GM12865 (cell line): ENCODE measurements around the gene RNF169.
"Not testable (repeated sequence)": the region's sequence is repeated elsewhere in the genome, so short reads cannot be mapped to it uniquely, and the experiment has no call there.

Source experiments
- DNase-seq: peaks from one replicate; pipeline ENCODE4 v3.0.0; 2010; ENCODE audit warnings: low read depth
- H3K4me3 ChIP-seq: 2 replicates; pipeline ENCODE4 v1.5.1; 2011; ENCODE audit warnings: mild to moderate bottlenecking, low read depth, low read length, control low read depth
- TF ChIP-seq, protein P1 (sequence below): IDR thresholded peaks from 2 replicates; pipeline ENCODE4 v1.5.1; 2011; ENCODE audit warnings: low read length, control low read depth, low read depth, inconsistent platforms; ENCODE audit not compliant: insufficient read depth; ENCODE audit errors: missing control alignments

RNF169 gene

DNA sequence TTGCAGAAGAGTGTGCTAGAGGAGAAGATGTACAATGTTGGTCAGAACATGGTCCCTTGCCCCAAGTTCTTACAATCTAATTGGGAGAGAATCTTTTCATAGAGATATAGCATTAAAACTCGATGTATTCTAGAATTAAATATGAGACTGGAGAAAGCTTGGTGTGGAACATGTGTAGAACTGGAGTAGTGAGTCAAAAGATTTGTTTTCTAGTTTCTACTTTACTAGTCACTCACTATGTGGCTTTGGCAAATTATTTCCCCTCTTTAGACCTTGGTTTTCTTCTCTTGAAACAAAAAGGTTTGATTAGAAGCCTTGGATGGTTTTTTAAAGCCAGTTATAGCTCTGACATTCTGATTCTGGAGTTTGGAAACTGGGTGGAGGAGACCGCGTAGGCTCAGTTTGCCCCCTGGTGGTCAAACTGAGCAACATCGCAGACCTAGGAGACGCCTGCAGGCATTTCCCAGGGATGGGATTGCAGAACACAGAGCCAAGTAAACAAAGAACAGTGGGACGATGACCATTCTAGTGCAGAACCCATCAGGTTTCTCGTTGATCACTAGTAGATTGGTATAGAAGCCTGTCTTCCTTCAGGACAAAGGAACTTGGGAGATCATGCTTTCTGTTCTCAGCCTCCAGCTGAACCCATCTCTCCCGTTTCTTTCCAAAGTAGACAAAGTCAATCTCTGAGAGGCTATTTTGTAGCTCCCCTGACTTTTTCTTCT, 8.9 kb upstream of the RNF169 start:
- peak; percentile 57 for DNase-seq

DNA sequence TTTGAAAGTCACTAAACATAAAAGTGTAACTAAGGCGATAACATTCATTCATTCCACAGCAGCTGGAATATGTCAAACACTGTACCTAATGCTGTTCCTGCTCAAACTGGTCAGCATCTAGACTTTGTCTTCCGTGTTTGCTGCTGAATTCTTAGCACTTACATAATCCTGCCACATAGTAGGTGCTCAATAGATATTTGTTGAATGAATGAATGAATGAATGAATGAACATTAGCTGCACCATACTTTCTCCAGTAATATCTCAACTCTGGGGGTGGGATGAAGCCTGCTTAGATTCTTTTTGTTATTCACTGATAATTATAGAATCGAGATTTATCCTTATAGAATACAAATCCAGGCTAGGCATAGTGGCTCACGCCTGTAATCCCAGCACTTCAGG, 6.6 kb upstream of the RNF169 start:
- H3K4me3 ChIP-seq, result no peak overlapping the region
- DNase-seq, result no peak
- TF ChIP-seq, protein P1, sequence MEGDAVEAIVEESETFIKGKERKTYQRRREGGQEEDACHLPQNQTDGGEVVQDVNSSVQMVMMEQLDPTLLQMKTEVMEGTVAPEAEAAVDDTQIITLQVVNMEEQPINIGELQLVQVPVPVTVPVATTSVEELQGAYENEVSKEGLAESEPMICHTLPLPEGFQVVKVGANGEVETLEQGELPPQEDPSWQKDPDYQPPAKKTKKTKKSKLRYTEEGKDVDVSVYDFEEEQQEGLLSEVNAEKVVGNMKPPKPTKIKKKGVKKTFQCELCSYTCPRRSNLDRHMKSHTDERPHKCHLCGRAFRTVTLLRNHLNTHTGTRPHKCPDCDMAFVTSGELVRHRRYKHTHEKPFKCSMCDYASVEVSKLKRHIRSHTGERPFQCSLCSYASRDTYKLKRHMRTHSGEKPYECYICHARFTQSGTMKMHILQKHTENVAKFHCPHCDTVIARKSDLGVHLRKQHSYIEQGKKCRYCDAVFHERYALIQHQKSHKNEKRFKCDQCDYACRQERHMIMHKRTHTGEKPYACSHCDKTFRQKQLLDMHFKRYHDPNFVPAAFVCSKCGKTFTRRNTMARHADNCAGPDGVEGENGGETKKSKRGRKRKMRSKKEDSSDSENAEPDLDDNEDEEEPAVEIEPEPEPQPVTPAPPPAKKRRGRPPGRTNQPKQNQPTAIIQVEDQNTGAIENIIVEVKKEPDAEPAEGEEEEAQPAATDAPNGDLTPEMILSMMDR, result no peak

More for the DNA sequence above, 8.9 kb upstream of the RNF169 start:
- H3K4me3 ChIP-seq, result no peak overlapping the region
- TF ChIP-seq, protein P1, result peak; percentile 89

DNA sequence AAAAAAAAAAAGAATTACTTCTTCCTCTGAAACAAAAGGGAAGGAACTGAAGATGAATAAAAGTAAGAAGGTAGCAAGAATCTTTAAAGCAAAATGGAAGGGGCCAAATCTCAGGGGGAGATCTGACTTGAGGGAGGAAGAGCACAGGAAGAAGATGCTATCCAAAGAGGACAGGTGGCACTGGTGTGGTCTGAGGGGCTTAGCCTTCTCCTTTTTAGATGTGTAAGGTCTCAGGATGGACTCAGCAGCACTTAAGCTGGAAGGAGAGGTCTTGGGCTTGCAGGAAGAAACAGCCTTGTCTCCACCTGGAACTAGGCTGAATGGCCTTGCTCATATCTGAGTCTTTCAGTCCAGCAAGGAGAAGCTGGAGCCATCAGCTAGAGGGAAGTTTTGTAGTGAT, 5.0 kb upstream of the RNF169 start:
- TF ChIP-seq, protein P1, result no peak
- H3K4me3 ChIP-seq, result no peak overlapping the region
- no peak for DNase-seq

DNA sequence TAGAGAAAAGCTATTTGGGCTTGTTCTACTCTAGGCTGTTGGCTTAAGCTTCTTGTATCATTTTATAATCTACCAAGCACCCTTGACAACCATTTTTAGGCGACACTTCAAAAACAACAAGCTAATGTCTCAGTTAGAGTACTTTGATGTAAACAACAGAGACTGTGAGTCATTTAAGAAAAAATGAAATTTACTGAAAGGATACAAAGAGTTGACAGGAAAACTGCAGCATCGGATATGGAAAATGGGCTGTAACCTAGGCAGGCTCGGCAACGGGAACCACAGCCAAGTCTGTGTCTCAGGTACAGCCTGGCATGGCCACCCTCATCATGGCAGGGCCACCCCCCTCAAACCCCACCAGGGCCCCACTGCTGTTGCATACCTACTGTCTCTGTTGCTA, 4.4 kb upstream of the RNF169 start:
- no peak for DNase-seq
- H3K4me3 ChIP-seq, result no peak overlapping the region
- TF ChIP-seq, protein P1, result no peak

DNA sequence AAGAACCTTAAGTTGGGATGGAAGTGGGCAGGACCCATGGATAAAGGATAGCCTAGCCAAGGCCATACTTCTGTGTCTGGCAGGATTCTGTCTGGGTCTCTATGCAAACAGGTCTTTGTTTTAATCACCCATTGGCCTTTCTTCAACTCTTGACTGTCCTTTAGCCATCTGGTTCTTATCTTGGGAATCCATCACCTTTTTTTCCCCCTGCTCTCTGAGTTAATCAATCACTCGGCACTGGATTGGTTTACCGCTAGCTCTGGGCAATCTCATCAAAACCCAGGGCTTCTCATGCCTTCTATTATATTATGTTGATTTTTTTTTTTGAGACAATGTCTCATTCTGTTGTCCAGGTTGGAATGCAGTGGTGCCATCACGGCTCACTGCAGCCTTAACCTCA, 1.8 kb upstream of the RNF169 start:
- TF ChIP-seq, protein P1, result no peak
- DNase-seq, result no peak
- H3K4me3 ChIP-seq, result no peak overlapping the region

DNA sequence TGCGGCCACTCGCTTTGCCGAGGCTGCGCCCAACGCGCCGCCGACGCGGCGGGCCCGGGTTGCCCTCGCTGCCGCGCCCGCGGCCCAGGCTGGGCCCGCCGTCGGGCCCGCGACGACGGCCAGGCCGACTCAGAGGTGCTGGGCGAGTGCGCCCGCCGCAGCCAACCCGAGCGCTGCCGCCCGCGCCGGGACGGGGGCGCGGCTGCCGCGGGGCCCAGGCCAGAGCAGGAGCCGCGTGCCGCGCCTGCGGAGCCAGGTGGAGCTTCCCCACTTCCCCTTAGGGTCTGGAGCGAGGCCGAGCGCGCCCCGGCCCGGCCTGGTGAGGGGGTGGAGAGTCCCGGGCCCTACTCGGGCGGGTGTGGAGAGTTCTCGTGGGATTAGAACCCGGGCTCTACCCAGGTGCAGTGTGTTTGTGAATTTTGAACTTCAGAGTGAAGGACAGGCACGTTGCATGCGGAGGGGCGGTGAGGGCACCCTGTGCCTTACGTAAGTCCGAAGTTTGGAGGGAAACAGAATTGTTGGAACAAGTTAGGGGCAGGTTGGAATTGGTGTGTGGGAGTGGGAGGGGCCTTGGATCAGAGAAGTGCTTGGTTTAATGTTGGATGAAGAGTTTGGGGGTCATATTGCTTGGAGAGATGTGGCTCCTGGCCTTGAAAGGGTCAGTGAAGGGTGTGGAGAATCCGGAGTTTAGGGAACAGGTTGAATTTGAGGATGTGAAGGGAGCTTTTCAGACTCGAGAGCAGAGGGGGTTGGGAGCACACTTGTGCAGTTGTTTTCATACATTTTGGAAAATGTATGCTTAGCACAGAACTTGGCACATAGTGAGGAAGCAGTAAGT, 697 bp downstream of the RNF169 start:
- DNase-seq, result peak; percentile 77
- TF ChIP-seq, protein P1, result no peak

DNA sequence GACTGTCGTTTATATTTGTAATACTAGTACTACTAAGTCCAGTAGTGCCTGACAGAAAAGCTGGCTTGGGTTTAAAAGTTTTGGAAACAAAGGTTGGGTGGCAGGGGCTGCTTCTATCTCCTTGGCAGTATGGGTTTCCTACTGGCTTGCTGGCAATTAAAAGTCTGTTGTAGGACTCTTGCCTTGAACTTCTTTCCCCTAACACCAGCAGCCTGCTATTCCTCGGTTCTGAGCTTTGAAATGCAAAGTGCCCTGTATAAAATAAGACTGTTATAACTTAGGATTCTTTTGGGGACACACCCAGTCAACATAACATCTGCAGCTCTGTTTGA, 1.3 kb downstream of the RNF169 start:
- peak; percentile 9 for DNase-seq
- TF ChIP-seq, protein P1, result no peak
- peak overlapping the region; percentile 82 for H3K4me3 ChIP-seq

More for the DNA sequence above, 697 bp downstream of the RNF169 start:
- peak overlapping the region; percentile 82 for H3K4me3 ChIP-seq

DNA sequence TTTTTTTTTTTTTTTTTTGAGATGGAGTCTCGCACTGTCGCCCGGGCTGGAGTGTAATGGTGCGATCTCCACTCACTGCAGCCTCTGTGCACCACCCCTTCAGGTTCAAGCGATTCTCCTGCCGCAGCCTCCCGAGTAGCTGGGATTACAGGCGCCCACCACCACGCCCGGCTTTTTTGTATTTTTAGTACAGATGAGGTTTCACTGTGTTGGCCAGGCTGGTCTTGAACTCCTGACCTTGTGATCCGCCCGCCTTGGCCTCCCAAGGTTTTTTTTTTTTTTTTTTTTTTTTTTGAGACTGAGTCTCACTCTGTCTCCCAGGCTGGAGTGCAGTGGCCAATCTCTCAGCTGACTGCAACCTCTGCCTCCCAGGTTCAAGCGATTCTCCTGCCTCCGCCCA, 1.9 kb downstream of the RNF169 start:
- not testable (repeated sequence) for H3K4me3 ChIP-seq, DNase-seq
